GM10266 (cell line): ENCODE data around the gene TC2N.

ENCODE experiments used
- DNase-seq: peaks from one replicate; pipeline ENCODE4 v3.0.0; 2012; ENCODE audit errors: extremely low spot score
- TF ChIP-seq, protein P1 (sequence below): IDR thresholded peaks from 2 replicates; pipeline ENCODE4 v1.5.1; 2012; ENCODE audit warnings: mild to moderate bottlenecking, low read depth; ENCODE audit not compliant: control insufficient read depth, insufficient read depth; ENCODE audit errors: missing control alignments

The TC2N gene

DNA sequence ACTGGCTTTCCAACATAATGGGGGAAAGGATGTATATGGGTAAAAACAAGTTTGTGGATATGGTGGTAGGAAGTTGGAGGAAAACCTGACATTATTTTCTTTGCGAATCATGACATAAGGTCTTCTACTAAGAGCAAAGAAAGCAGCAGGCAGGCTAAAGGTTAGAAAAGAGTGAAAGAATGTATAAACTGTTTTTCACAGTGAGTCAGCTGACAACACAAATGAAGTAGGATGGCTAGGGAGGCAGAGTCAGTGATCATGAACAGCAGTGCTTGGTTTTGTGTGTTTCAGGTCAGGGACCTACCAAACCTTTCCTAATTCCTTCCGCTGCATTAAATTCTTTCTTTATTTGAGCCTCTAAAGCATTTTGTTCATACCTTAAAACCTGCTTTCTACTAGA is 89.1 kb downstream of the TC2N start:
- no peak for DNase-seq
- TF ChIP-seq, protein P1, sequence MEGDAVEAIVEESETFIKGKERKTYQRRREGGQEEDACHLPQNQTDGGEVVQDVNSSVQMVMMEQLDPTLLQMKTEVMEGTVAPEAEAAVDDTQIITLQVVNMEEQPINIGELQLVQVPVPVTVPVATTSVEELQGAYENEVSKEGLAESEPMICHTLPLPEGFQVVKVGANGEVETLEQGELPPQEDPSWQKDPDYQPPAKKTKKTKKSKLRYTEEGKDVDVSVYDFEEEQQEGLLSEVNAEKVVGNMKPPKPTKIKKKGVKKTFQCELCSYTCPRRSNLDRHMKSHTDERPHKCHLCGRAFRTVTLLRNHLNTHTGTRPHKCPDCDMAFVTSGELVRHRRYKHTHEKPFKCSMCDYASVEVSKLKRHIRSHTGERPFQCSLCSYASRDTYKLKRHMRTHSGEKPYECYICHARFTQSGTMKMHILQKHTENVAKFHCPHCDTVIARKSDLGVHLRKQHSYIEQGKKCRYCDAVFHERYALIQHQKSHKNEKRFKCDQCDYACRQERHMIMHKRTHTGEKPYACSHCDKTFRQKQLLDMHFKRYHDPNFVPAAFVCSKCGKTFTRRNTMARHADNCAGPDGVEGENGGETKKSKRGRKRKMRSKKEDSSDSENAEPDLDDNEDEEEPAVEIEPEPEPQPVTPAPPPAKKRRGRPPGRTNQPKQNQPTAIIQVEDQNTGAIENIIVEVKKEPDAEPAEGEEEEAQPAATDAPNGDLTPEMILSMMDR = no peak

DNA sequence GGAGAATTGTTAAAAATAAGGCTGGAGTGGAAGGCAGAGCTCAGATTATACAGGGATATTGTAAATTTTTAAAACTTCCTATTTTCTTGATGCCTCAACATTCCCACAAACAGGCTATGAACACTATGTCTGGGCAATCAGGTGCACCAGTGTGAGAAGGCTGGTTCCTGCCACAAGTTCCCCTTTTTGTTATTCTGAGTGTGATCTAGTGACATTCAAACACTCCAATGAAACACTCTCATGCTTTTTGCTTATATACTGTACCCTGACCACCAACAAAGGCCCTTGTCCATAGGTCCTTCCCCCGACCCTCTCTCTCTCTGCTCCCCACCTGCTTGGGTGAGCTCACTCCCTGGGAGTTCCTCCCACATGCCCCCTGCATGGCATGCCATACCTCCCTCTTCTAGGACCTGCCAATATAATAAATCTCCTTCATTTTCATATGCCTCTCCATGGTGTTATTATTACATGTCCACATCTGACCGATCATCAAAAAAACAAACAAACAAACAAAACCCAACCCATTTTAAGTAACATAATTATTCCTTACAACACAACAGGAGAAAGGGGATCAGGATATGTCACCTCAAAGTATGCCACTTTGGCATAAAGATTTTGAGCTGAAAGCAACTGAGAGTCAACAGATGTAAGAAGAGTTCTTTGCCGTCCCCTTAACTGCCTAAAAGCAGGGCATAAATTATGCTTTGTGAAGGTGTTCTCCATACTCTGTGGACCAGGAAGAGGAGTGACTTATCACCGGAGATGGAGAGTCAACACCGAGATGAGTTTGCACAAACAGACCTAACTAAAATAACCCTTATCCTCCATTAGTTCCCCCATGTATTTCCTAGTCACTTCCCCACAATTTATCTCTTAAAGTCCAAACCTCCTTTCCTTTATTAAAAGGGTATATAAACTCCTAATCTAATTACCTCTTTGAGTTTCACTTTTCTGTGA is 92.9 kb downstream of the TC2N start:
- TF ChIP-seq, protein P1 = no peak
- no peak for DNase-seq

DNA sequence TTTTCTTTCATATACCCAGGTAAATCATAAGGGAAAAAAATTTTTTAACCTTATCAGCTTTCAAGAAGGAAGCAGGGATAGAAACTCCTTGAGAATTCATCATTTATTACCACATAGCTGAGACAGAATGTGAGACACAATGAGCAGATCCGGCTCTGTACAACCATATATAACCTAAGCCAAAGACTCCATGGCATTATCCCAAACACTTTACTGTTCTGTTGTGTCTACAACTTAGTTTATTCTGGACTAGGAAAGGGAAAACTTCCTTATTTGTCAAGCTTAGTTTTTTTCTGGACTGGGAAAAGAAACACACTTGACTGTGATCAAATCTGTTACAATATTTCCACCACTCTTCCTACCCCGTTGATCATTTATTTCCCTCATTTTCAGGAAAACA is 97.2 kb downstream of the TC2N start:
- DNase-seq = no peak
- TF ChIP-seq, protein P1 = no peak

DNA sequence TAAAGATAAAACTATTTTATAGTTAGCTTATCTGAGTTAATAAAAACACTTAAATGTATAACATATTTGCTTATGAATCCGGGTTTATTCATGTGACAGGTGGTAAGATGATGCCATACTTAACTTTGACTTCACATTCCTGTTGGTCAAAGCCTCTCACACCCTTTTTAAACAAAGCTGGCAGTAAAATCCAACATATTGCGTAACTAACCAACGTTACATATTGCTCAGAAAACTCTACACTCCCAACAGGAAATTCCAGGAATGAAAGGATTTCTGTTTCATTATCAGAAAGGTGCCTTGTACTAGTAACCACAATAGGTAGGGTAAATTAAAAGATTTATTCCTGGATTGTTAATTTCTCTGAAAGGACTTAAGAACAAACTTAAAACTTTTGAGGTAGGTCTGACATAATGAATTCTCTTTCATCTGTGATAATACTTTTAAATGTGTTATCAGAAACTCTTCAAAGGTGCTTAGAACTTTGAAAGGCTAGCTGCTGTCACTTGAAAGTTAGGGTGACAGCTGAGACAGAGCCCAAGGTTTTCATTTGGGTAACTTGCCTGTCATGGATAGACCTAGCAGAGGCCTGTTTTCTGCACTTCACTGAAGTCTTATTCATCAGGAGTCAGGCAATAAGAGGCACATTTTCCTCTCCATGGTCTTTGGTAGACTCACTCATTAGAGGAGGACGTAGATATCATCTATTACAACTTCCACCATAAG is 111.6 kb downstream of the TC2N start:
- no peak for DNase-seq
- TF ChIP-seq, protein P1 = no peak

DNA sequence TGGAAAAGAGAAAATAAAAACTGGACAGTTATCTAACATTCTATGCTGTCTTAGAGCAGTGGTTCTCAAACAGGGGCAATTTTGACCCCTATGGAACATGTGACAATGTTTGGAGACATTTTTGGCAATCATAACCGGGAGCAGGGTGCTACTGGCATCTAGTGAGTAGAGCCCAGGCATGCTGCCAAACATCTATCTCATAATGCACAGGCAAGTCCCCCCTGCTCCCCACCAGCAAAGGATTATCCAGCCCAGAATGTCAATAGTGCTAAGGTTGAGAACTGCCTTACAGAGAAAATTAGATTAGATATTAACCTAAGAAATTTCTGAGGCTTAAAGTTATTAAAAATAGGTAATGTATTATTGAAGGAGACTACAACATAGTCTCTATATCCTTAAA is 112.5 kb downstream of the TC2N start:
- TF ChIP-seq, protein P1 = no peak
- no peak for DNase-seq

DNA sequence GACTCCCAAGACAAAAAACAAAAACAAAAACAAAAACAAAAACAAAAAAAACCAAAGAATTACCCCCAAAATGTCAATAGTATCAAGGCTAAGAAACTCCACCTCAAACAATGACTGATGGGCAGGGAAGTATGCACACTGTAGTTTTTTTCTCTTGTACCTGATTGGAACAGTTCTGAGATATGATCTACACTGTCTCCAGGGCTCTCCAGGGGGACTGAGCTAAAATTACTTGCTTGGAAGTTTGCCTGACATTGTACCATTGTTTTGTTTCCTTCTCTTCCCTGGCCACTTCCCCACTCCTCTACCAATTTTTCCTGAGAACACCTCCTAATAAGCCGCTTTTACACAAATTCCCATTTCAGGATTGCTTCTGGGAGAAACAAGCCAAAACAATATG is 113.2 kb downstream of the TC2N start:
- DNase-seq = no peak
- TF ChIP-seq, protein P1 = no peak
